Lower leg skin (tissue), 3 donors: ENCODE data around the gene AFF2.

Experiments used
- CTCF ChIP-seq, 3 donors: fragments of 450-650 bp; IDR thresholded peaks; one replicate each; pipeline ENCODE4 v1.5.1; 2016; ENCODE audit warnings: antibody characterized with exemption in 3 of 3, mild to moderate bottlenecking in 3 of 3, moderate library complexity in 2 of 3
- POLR2A ChIP-seq, 2 donors: fragments of 450-650 bp; IDR thresholded peaks; one replicate each; pipeline ENCODE4 v1.6.1; 2016 to 2017; ENCODE audit warnings: antibody characterized with exemption in 2 of 2, mild to moderate bottlenecking in 1 of 2, moderate library complexity in 1 of 2

DNA sequence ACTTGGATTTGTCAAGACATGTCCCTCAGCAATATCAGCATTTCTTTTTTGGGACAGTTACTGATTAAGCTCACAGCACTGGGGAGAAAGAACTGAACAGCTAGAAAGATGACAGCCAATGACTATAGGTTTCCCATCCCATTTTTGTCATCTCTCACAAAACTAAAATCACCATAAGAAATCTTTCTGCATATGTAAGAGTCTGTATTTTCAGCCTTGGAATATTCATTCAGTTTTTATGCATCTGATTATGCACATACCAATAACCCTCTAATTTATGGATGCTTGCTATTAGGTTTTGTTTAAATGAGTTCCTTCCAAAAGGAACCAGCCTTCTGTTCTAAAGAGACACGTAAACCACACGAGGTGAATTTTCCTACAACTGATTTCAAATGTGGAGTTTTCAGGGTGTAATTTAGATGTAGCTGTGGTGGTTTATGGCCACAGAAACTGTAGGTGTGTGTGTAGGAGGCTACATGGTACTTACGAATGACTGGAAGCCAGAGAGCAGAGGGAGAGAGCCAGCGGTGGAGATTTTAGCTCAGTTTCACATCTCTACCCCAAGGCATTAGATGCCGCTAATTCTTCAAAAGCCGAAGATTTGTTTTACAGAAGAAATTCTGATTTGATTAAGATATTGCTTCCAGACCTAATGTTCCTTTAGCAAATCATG, 55.3 kb downstream of the AFF2 start:
- TF ChIP-seq CTCF (IDR thresholded peaks at IDR 0.05) (no peak), POLR2A (IDR thresholded peaks at IDR 0.05) (no peak)
